CD4-positive, alpha-beta memory T cell (primary cell): ENCODE measurements around the gene CLCN2. TPM values are rescaled to one million over a fixed set of nuclear protein-coding genes. Genes with fewer than 3 reads are reported as not detected.

Source experiments
- CTCF ChIA-PET: fragments of 350-600 bp; sonication (Branson Sonifier 250); formaldehyde crosslinking; loops from one replicate; lab custom pipeline; 2021; ENCODE audit warnings: inconsistent platforms; ENCODE audit not compliant: partially characterized antibody; lab: Charles Lee
- POLR2A ChIA-PET: fragments of 350-600 bp; sonication (Branson Sonifier 250); formaldehyde crosslinking; loops from one replicate; lab custom pipeline; 2021; ENCODE audit not compliant: partially characterized antibody; lab: Charles Lee
- DNase-seq, 5 donors: peaks; one replicate each; pipeline versions ENCODE4 v3.0.0 to v3.0.0-alpha.2; 2020 to 2022; ENCODE audit warnings: mixed read lengths in 1 of 5
- H3K27ac ChIP-seq: one replicate; pipeline ENCODE4 v1.7.0; 2013; ENCODE audit warnings: low read depth, low read length
- H3K27me3 ChIP-seq: 2 replicates; pipeline ENCODE4 v1.7.0; 2013; ENCODE audit warnings: mild to moderate bottlenecking, low read length, moderate library complexity; ENCODE audit not compliant: insufficient read depth
- H3K36me3 ChIP-seq: 2 replicates; pipeline ENCODE4 v1.7.0; 2013; ENCODE audit warnings: mild to moderate bottlenecking, low read length, moderate library complexity; ENCODE audit not compliant: insufficient read depth
- H3K4me1 ChIP-seq: 2 replicates; pipeline ENCODE4 v1.7.0; 2013; ENCODE audit warnings: mild to moderate bottlenecking, low read length, moderate library complexity; ENCODE audit not compliant: insufficient read depth
- H3K4me3 ChIP-seq, 2 donors: one replicate each; pipeline ENCODE4 v1.7.0; 2013; ENCODE audit warnings: low read length in 2 of 2, mild to moderate bottlenecking in 1 of 2
- H3K9me3 ChIP-seq, 2 donors: one replicate each; pipeline ENCODE4 v1.7.0; 2013; ENCODE audit warnings: low read length in 2 of 2, control low read depth in 1 of 2; ENCODE audit not compliant: control insufficient read depth in 1 of 2
- H3K27ac Mint-ChIP-seq, 7 donors: one replicate each; pipeline ENCODE4 v1.8.0; 2020 to 2021; ENCODE audit warnings: mixed read lengths in 7 of 7, mild to moderate bottlenecking in 6 of 7, inconsistent platforms in 3 of 7, moderate library complexity in 3 of 7
- H3K27me3 Mint-ChIP-seq, 2 donors: one replicate each; pipeline ENCODE4 v1.8.0; 2020 to 2021; ENCODE audit warnings: mixed read lengths in 2 of 2
- H3K36me3 Mint-ChIP-seq, 2 donors: one replicate each; pipeline ENCODE4 v1.8.0; 2020 to 2021; ENCODE audit warnings: mixed read lengths in 2 of 2, inconsistent platforms in 1 of 2, mild to moderate bottlenecking in 1 of 2
- H3K4me1 Mint-ChIP-seq, 4 donors: one replicate each; pipeline ENCODE4 v1.8.0; 2020 to 2021; ENCODE audit warnings: mixed read lengths in 4 of 4, mild to moderate bottlenecking in 1 of 4
- H3K4me3 Mint-ChIP-seq, 8 donors: one replicate each; pipeline ENCODE4 v1.8.0; 2020 to 2021; ENCODE audit warnings: mixed read lengths in 8 of 8, mild to moderate bottlenecking in 7 of 8, moderate library complexity in 6 of 8, inconsistent platforms in 3 of 8
- H3K9me3 Mint-ChIP-seq, 8 donors: one replicate each; pipeline ENCODE4 v1.8.0; 2020 to 2021; ENCODE audit warnings: mixed read lengths in 8 of 8, mild to moderate bottlenecking in 5 of 8, inconsistent platforms in 3 of 8, moderate library complexity in 1 of 8
- intact Hi-C: fragments of 100-400 bp; cut with micrococcal nuclease; formaldehyde crosslinking; loops from one replicate; pipeline ENCODE4 v1.15.1; 2023
- polyA plus RNA-seq, 2 donors: library from polyadenylated mRNA; unstranded; fragments of 300-500 nt; fragmentation: Illumina TruSeq; gene quantifications; one replicate each; pipeline ENCODE4 v1.2.3, GENCODE V29; 2021
- total RNA-seq, 2 experiments: library from RNA; stranded (reverse); gene quantifications; one replicate each; pipeline ENCODE4 v1.2.3, GENCODE V29; 2021

CLCN2 gene
- total and polyA plus RNA-seq, 4 experiments from 2014 or later = 0.24 to 5.4 (median 2.1) TPM

- peak overlapping the region in 6 of 7 donors; percentile 25 to 78 (median 50) for H3K27ac Mint-ChIP-seq
- POLR2A ChIA-PET = interaction anchor here (0.9 kb wide), 1 partner anchor 9 kb away, joined by 4 read pairs; no protein-coding TSS in a partner anchor
- intact Hi-C loops = loop anchor here (5.0 kb wide), 3 partner anchors 57 to 452 kb away; partner anchors contain the start of genes ABCF3 and VPS8
Observed at GRCh38 chr3:184360070-184360928, 1.1 kb downstream of the CLCN2 start.

GRCh38 chr3:184359610-184360009 is 1.8 kb downstream of the CLCN2 start:
- H3K27ac ChIP-seq = no peak overlapping the region
- H3K27me3 ChIP-seq = no peaks in the 10 kb centered on the region
- intact Hi-C loops = loop anchor here (5.0 kb wide), 3 partner anchors 58 to 453 kb away; partner anchors contain the start of genes ABCF3 and VPS8
- no peak overlapping the region for H3K4me3 ChIP-seq
- peaks cover 3 to 11% of the 10 kb centered on the region in 2 donors for H3K36me3 Mint-ChIP-seq
- peaks cover 21% of the 10 kb centered on the region for H3K4me1 ChIP-seq
- H3K9me3 Mint-ChIP-seq = peaks cover 0 to 2% (median 0%) of the 10 kb centered on the region in 8 donors
- no peak for DNase-seq
- POLR2A ChIA-PET = no interaction called here
- H3K36me3 ChIP-seq = no peaks in the 10 kb centered on the region
- peak overlapping the region in 2 of 7 donors; percentile 35 to 78 for H3K27ac Mint-ChIP-seq
- H3K9me3 ChIP-seq = no peaks in the 10 kb centered on the region
- H3K4me3 Mint-ChIP-seq = peak overlapping the region in 3 of 8 donors; percentile 69 to 86 (median 80)
- CTCF ChIA-PET = interaction anchor here (1.0 to 5.6 kb wide), 3 partner anchors 9 to 156 kb away, joined by 3 to 29 read pairs (median 3); no protein-coding TSS in a partner anchor
- H3K4me1 Mint-ChIP-seq = peaks cover 7 to 32% (median 16%) of the 10 kb centered on the region in 4 donors
- H3K27me3 Mint-ChIP-seq = no peaks in the 10 kb centered on the region

More at GRCh38 chr3:184360070-184360928, 1.1 kb downstream of the CLCN2 start:
- Histone ChIP-seq H3K4me3 (no peak overlapping the region), H3K27me3 (no peaks in the 10 kb centered on the region), H3K36me3 (no peaks in the 10 kb centered on the region), H3K4me1 (peaks cover 22% of the 10 kb centered on the region), H3K9me3 (no peaks in the 10 kb centered on the region), H3K27ac (no peak overlapping the region)
- peak overlapping the region; percentile 78 to 86 (median 84) for H3K4me3 Mint-ChIP-seq
- H3K27me3 Mint-ChIP-seq = no peaks in the 10 kb centered on the region
- H3K9me3 Mint-ChIP-seq = peaks cover 0 to 2% (median 0%) of the 10 kb centered on the region in 8 donors
- CTCF ChIA-PET = interaction anchor here (0.9 to 5.6 kb wide), 4 partner anchors 8 to 181 kb away, joined by 3 to 29 read pairs (median 3); no protein-coding TSS in a partner anchor
- DNase-seq = no peak
- peaks cover 6 to 17% of the 10 kb centered on the region in 2 donors for H3K36me3 Mint-ChIP-seq
- H3K4me1 Mint-ChIP-seq = peaks cover 11 to 39% (median 22%) of the 10 kb centered on the region in 4 donors

DNA sequence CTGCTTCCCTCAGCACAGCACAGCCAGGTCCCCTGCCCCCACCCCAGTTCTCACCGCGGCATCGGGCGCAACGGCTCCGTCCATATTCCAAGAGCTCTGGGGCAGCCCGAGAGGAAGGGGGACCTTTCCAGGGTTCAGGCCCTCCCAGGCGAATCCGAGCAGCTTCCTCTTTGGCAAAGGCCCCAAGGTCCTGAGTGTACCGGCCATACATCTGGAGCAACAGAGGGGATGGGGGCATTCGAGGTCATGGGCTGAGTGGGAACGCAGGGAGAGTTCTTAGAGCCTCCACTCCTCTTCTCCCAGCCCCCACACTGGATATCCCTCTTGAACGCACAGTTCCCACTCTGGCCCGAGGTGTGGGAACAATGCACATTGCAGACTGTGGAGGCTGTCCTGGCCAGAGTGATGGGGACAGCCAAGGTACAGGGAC is 2.5 kb downstream of the CLCN2 start:
- intact Hi-C loops = no loop called here
- Mint-ChIP-seq H3K36me3 (peaks cover 3 to 9% of the 10 kb centered on the region in 2 donors), H3K27me3 (no peaks in the 10 kb centered on the region), H3K4me3 (peak overlapping the region in 1 of 8 donors; percentile 35), H3K4me1 (peaks cover 3 to 26% (median 13%) of the 10 kb centered on the region in 4 donors), H3K27ac (peak overlapping the region in 1 of 7 donors; percentile 47), H3K9me3 (peaks cover 0 to 2% (median 0%) of the 10 kb centered on the region in 8 donors)
- ChIA-PET CTCF (interaction anchor here (1.0 to 5.6 kb wide), 3 partner anchors 9 to 157 kb away, joined by 3 to 29 read pairs (median 3); no protein-coding TSS in a partner anchor), POLR2A (no interaction called here)
- H3K9me3 ChIP-seq = no peaks in the 10 kb centered on the region
- H3K27me3 ChIP-seq = no peaks in the 10 kb centered on the region
- H3K4me1 ChIP-seq = peaks cover 21% of the 10 kb centered on the region
- no peak overlapping the region for H3K4me3 ChIP-seq
- no peaks in the 10 kb centered on the region for H3K36me3 ChIP-seq
- DNase-seq = no peak
- H3K27ac ChIP-seq = no peak overlapping the region

GRCh38 chr3:184358124-184358767 is 3.2 kb downstream of the CLCN2 start:
- POLR2A ChIA-PET = no interaction called here
- Mint-ChIP-seq H3K27me3 (no peaks in the 10 kb centered on the region), H3K27ac (no peak overlapping the region), H3K4me3 (peak overlapping the region in 1 of 8 donors; percentile 15), H3K36me3 (peaks cover 3 to 6% of the 10 kb centered on the region in 2 donors), H3K9me3 (no peaks in the 10 kb centered on the region), H3K4me1 (peaks cover 3 to 19% (median 10%) of the 10 kb centered on the region in 4 donors)
- Histone ChIP-seq H3K9me3 (no peaks in the 10 kb centered on the region), H3K4me1 (peaks cover 20% of the 10 kb centered on the region), H3K27me3 (no peaks in the 10 kb centered on the region), H3K27ac (no peak overlapping the region), H3K4me3 (no peak overlapping the region), H3K36me3 (no peaks in the 10 kb centered on the region)
- intact Hi-C loops = no loop called here
- DNase-seq = no peak
- CTCF ChIA-PET = no interaction called here

DNA sequence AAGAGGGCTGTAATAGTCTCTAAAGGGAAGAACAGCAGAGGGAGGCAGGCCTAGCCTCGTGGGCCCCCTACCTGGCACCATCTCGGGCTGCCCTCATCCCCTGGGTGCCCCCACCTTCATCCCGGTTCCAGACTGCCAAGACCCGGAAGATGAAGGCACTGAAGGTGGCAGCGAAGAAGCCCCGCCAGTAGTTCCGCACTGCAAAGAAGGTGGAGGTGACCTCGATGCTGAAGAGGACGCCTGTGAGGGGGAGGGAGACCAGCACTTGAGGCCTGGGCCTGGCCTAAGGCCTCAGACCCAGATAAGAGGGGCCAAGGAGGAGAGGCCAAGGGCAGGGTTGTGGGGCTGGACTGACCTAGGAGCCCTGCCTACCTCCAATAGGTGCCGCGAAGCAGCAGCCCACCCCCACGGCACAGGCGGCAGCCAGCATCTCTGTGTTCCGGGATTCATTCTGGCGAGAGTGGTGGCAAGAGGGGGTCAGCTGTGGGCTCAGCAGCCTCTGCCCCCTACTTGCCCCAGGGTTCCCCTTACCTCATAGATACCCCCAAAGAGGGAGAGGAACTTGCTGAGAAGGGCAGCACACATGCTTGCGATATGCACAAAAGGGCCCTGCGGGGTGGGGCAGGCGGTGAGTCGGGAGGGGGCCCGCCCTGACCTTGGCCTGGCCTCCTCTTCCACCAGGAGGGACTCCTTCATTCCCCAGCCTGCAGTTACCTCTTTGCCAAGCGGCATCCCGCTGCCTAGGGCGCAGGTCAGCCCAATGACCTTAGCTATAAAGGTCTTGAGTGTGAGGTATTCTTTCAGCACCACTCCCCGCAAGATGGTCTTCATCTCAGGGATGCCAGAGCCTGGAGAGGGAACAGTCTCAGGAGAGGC is 3.9 kb downstream of the CLCN2 start:
- DNase-seq = no peak
- no peaks in the 10 kb centered on the region for H3K9me3 Mint-ChIP-seq
- Histone ChIP-seq H3K27me3 (no peaks in the 10 kb centered on the region), H3K9me3 (no peaks in the 10 kb centered on the region), H3K4me3 (no peak overlapping the region), H3K4me1 (peaks cover 20% of the 10 kb centered on the region), H3K36me3 (no peaks in the 10 kb centered on the region), H3K27ac (no peak overlapping the region)
- no peak overlapping the region for H3K27ac Mint-ChIP-seq
- intact Hi-C loops = no loop called here
- CTCF ChIA-PET = interaction anchor here (4.4 kb wide), 1 partner anchor 15 kb away, joined by 32 read pairs; no protein-coding TSS in a partner anchor
- peaks cover 3% of the 10 kb centered on the region in 2 donors for H3K36me3 Mint-ChIP-seq
- no peak overlapping the region for H3K4me3 Mint-ChIP-seq
- H3K27me3 Mint-ChIP-seq = no peaks in the 10 kb centered on the region
- POLR2A ChIA-PET = no interaction called here
- H3K4me1 Mint-ChIP-seq = peaks cover 3 to 15% (median 9%) of the 10 kb centered on the region in 4 donors

DNA sequence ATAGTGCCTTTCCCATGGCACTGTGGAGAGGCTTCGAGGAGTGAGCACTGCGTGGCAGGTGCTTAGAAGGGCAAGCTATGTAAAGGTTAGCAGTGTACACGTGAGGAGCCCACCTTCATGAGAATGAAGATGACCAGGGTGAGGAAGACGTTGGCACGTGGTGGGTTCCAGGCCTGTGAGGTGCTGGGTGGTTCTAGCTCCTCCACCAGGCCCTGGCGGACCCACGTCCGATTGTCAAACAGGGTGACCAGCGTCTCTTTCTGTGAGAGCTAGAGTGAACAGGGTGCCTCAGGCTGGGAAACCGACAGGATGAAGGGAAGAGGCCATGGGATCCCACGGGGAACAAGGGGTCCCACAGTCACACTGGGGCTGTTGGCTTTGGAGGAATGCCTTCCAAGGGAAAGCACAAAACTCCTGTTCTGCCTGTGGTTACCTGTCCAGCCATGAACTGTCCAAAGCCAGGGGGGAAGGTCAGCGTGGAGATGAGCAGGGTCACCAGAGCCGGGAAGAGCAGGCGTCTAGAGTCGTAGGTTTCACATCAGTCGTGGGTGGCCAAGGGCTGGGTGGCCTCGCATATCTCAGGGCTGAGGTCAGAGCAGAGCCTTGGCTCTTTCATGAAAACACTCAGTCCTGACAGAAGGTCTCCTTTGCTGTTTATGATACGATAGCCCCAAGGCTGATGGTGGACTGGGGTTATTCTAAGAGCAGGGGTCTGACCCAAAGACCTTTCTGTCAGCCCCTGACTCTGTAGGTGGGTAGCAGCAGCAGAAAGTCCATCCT is 6.0 kb downstream of the CLCN2 start:
- Mint-ChIP-seq H3K27ac (peak overlapping the region in 1 of 7 donors; percentile 58), H3K9me3 (no peaks in the 10 kb centered on the region), H3K4me3 (peak overlapping the region in 1 of 8 donors; percentile 46), H3K36me3 (peaks cover 0 to 3% of the 10 kb centered on the region in 2 donors), H3K4me1 (peaks cover 0 to 5% (median 4%) of the 10 kb centered on the region in 4 donors), H3K27me3 (no peaks in the 10 kb centered on the region)
- intact Hi-C loops = no loop called here
- H3K4me1 ChIP-seq = peaks cover 12% of the 10 kb centered on the region
- DNase-seq = no peak
- POLR2A ChIA-PET = no interaction called here
- no peaks in the 10 kb centered on the region for H3K36me3 ChIP-seq
- H3K9me3 ChIP-seq = no peaks in the 10 kb centered on the region
- CTCF ChIA-PET = interaction anchor here (1.0 to 4.4 kb wide), 8 partner anchors 9 to 187 kb away, joined by 3 to 32 read pairs (median 10); no protein-coding TSS in a partner anchor
- H3K4me3 ChIP-seq = no peak overlapping the region
- H3K27me3 ChIP-seq = no peaks in the 10 kb centered on the region
- no peak overlapping the region for H3K27ac ChIP-seq
